Endothelial cell (in vitro differentiated cells): Measurements from ENCODE around the gene FOXS1. TPM values are rescaled to one million over a fixed set of nuclear protein-coding genes. Genes with fewer than 3 reads are reported as not detected.

Experiments used
- DNase-seq: peaks from one replicate; pipeline ENCODE4 v3.0.0; 2021; ENCODE audit warnings: low spot score
- H3K27ac Mint-ChIP-seq: one replicate; pipeline ENCODE4 v1.8.0; 2021; ENCODE audit warnings: mixed read lengths, inconsistent platforms; ENCODE audit not compliant: unreplicated experiment
- H3K27me3 Mint-ChIP-seq: one replicate; pipeline ENCODE4 v1.8.0; 2021; ENCODE audit warnings: mild to moderate bottlenecking, moderate library complexity, mixed read lengths, inconsistent platforms; ENCODE audit not compliant: unreplicated experiment
- H3K36me3 Mint-ChIP-seq: one replicate; pipeline ENCODE4 v1.8.0; 2021; ENCODE audit warnings: mild to moderate bottlenecking, low read depth, mixed read lengths, inconsistent platforms; ENCODE audit not compliant: unreplicated experiment
- H3K4me1 Mint-ChIP-seq: one replicate; pipeline ENCODE4 v1.8.0; 2021; ENCODE audit warnings: mild to moderate bottlenecking, mixed read lengths, inconsistent platforms; ENCODE audit not compliant: unreplicated experiment
- H3K4me3 Mint-ChIP-seq: one replicate; pipeline ENCODE4 v1.8.0; 2021; ENCODE audit warnings: mild to moderate bottlenecking, mixed read lengths, inconsistent platforms; ENCODE audit not compliant: unreplicated experiment
- H3K9me3 Mint-ChIP-seq: one replicate; pipeline ENCODE4 v1.8.0; 2021; ENCODE audit warnings: mixed read lengths, inconsistent platforms; ENCODE audit not compliant: unreplicated experiment
- CTCF ChIP-seq: fragments of 200-600 bp; sonication (generic); IDR thresholded peaks from one replicate; pipeline ENCODE4 v1.5.0; 2021; ENCODE audit warnings: antibody characterized with exemption; ENCODE audit not compliant: unreplicated experiment
- total RNA-seq: library from RNA; stranded (reverse); fragmentation: NEBNext Ultra II Directional; extraction: Animal tissue kit (Norgen Biotek cat#: 25700); gene quantifications from one replicate; pipeline ENCODE4 v1.2.1, GENCODE V29; 2021; ENCODE audit not compliant: unreplicated experiment

The FOXS1 gene
- total RNA-seq, 1 donor from 2014 or later = 9.6 TPM

- no peak overlapping the region for H3K27ac Mint-ChIP-seq
- peaks cover 24% of the 10 kb centered on the region for H3K4me1 Mint-ChIP-seq
Observed at GRCh38 chr20:31840906-31841816, 4.2 kb downstream of the FOXS1 start.

GRCh38 chr20:31839782-31840487, 5.5 kb downstream of the FOXS1 start:
- Mint-ChIP-seq H3K27ac (no peak overlapping the region), H3K36me3 (no peaks in the 10 kb centered on the region), H3K4me1 (peaks cover 24% of the 10 kb centered on the region), H3K4me3 (no peak overlapping the region), H3K9me3 (no peaks in the 10 kb centered on the region), H3K27me3 (peaks cover 4% of the 10 kb centered on the region)
- no peak for TF ChIP-seq CTCF
- DNase-seq = no peak

More at GRCh38 chr20:31840906-31841816, 4.2 kb downstream of the FOXS1 start:
- TF ChIP-seq CTCF = no peak
- Mint-ChIP-seq H3K36me3 (no peaks in the 10 kb centered on the region), H3K9me3 (no peaks in the 10 kb centered on the region), H3K4me3 (no peak overlapping the region), H3K27me3 (peaks cover 4% of the 10 kb centered on the region)
- no peak for DNase-seq

GRCh38 chr20:31838646-31839292, 6.6 kb downstream of the FOXS1 start:
- no peak for DNase-seq
- Mint-ChIP-seq H3K27me3 (peaks cover 2% of the 10 kb centered on the region), H3K4me3 (no peak overlapping the region), H3K27ac (no peak overlapping the region), H3K36me3 (no peaks in the 10 kb centered on the region), H3K9me3 (no peaks in the 10 kb centered on the region), H3K4me1 (peaks cover 21% of the 10 kb centered on the region)
- no peak for TF ChIP-seq CTCF

GRCh38 chr20:31837896-31838397, 7.5 kb downstream of the FOXS1 start:
- TF ChIP-seq CTCF = no peak

More at GRCh38 chr20:31837896-31838397, 7.5 kb downstream of the FOXS1 start:
- no peak overlapping the region for H3K27ac Mint-ChIP-seq
- no peak overlapping the region for H3K4me3 Mint-ChIP-seq
- H3K27me3 Mint-ChIP-seq = no peaks in the 10 kb centered on the region
- DNase-seq = no peak
- peaks cover 21% of the 10 kb centered on the region for H3K4me1 Mint-ChIP-seq
- no peaks in the 10 kb centered on the region for H3K9me3 Mint-ChIP-seq
- no peaks in the 10 kb centered on the region for H3K36me3 Mint-ChIP-seq
